Measurements from ENCODE around the gene UTF1.

DNA sequence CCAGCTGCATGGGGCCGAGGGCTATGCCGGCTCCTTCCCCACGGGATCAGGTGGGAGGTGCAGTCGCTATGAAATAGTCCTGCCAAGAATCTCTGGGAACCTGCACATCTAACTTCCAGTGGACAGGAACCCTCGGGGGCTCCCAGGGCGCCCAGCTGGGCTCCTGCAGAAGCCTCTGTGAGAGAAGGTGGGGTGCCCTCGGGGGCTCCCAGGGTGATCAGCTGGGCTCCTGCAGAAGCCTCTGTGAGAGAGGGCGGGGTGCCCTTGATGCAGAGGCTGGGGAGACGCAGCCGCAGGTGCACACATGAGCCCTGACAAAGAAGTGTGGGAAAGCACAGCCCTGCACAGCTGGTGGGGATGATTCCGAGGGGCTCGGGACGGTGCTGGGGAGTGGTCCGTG lies 13.6 kb downstream of the UTF1 start:
- TF ChIP-seq, protein P1, sequence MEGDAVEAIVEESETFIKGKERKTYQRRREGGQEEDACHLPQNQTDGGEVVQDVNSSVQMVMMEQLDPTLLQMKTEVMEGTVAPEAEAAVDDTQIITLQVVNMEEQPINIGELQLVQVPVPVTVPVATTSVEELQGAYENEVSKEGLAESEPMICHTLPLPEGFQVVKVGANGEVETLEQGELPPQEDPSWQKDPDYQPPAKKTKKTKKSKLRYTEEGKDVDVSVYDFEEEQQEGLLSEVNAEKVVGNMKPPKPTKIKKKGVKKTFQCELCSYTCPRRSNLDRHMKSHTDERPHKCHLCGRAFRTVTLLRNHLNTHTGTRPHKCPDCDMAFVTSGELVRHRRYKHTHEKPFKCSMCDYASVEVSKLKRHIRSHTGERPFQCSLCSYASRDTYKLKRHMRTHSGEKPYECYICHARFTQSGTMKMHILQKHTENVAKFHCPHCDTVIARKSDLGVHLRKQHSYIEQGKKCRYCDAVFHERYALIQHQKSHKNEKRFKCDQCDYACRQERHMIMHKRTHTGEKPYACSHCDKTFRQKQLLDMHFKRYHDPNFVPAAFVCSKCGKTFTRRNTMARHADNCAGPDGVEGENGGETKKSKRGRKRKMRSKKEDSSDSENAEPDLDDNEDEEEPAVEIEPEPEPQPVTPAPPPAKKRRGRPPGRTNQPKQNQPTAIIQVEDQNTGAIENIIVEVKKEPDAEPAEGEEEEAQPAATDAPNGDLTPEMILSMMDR (IDR thresholded peaks at IDR 0.05 in 8 of 11, conservative IDR thresholded peaks at IDR 0.05 in 3 of 11) = no peak
- no peak for TF ChIP-seq POLR2A (IDR thresholded peaks at IDR 0.05)
